ENCODE data around the gene SNRPD2.

GRCh38 chr19:45641274-45642105 is 50.3 kb downstream of the SNRPD2 start:
- no peak for TF ChIP-seq EZH2phosphoT487 (IDR thresholded peaks at IDR 0.05)
- no peak for TF ChIP-seq EZH2 (IDR thresholded peaks at IDR 0.05)
- TF ChIP-seq CTCF (IDR thresholded peaks at IDR 0.05) = no peak

All from neural progenitor cell (in vitro differentiated cells).